ENCODE results near the gene PLA2G3. TPM values are rescaled to one million over a fixed set of nuclear protein-coding genes. Genes with fewer than 3 reads are reported as not detected.
A peak's percentile ranks its signal among the peaks of the same experiment; 100 is the strongest.

Gene PLA2G3
- total RNA-seq, 1 experiment from 2014 or later: 8.2 TPM

GRCh38 chr22:31179345-31179744, 39.0 kb upstream of the PLA2G3 start:
- Histone ChIP-seq H3K79me1 (ENCODE audit: insufficient read depth, low read depth, low read length, poor library complexity, severe bottlenecking) (peaks cover 2% of the 10 kb centered on the region), H3K23ac (ENCODE audit: insufficient read length, low read depth, low read length) (no peak overlapping the region), H4K5ac (ENCODE audit: insufficient read length, low read depth, low read length) (no peak overlapping the region), H2BK12ac (ENCODE audit: insufficient read length, low read depth, low read length) (no peak overlapping the region), H2BK20ac (ENCODE audit: low read depth, low read length, poor library complexity, severe bottlenecking) (no peak overlapping the region), H3K4me1 (ENCODE audit: insufficient read depth, low read length) (no peaks in the 10 kb centered on the region), H3K14ac (ENCODE audit: insufficient read depth, low read length) (no peak overlapping the region), H3K27ac (ENCODE audit: insufficient read length, low read depth, low read length) (no peak overlapping the region), H3K4me2 (ENCODE audit: insufficient read depth, insufficient read length, low read length) (no peak overlapping the region), H3T11ph (ENCODE audit: low read length) (no peak overlapping the region), H4K8ac (replicated peaks; ENCODE audit: insufficient read length, low read depth, low read length) (no peak overlapping the region), H2BK15ac (ENCODE audit: low read depth, low read length) (no peak overlapping the region), H3K27me3 (ENCODE audit: insufficient read depth, low read length) (no peaks in the 10 kb centered on the region), H3K79me2 (ENCODE audit: insufficient read depth, low read length) (no peaks in the 10 kb centered on the region; the same call in 1 of the 2 replicates), H3K18ac (ENCODE audit: insufficient read length, low read depth, low read length) (peak overlapping the region; percentile 25), H3K9me3 (ENCODE audit: control insufficient read depth, low read depth, low read length) (no peaks in the 10 kb centered on the region), H3K9ac (ENCODE audit: extremely low read depth, insufficient read length, low read length) (no peak overlapping the region), H3K56ac (ENCODE audit: insufficient read length, low read depth, low read length) (no peak overlapping the region), H3K4ac (ENCODE audit: low read depth, low read length) (no peak overlapping the region), H4K20me1 (ENCODE audit: control insufficient read depth, insufficient read depth, insufficient read length) (no peaks in the 10 kb centered on the region), H2AFZ (ENCODE audit: low read length) (no peak overlapping the region), H3K23me2 (ENCODE audit: insufficient read length, low read depth, low read length, poor library complexity, severe bottlenecking) (no peaks in the 10 kb centered on the region), H2AK5ac (ENCODE audit: insufficient read length, low read length) (no peak overlapping the region), H2BK5ac (ENCODE audit: insufficient read length, low read length) (no peak overlapping the region), H2BK120ac (ENCODE audit: low read depth, low read length, poor library complexity, severe bottlenecking) (no peak overlapping the region), H4K91ac (ENCODE audit: insufficient read length, low read depth, low read length) (no peak overlapping the region)
- H3K27me3 Mint-ChIP-seq (ENCODE audit: low read depth): no peaks in the 10 kb centered on the region
- no peak overlapping the region; a peak in 1 of 7 replicates for H3K27ac Mint-ChIP-seq
- H3K4me1 Mint-ChIP-seq: no peaks in the 10 kb centered on the region
- no peak overlapping the region for H3K4me3 Mint-ChIP-seq
- no peak for DNase-seq
- H3K9me3 Mint-ChIP-seq: peaks cover 5% of the 10 kb centered on the region in 2 experiments
- WGBS (ENCODE audit: extremely low coverage, insufficient read length, low lambda C conversion rate): no CpG with 5 or more reads among the region's 1 CpG
- TF ChIP-seq CTCF (conservative IDR thresholded peaks at IDR 0.05): no peak
- H3K36me3 Mint-ChIP-seq (ENCODE audit: insufficient read depth in 1 of 3, low read depth in 3 of 3): peaks cover 10 to 27% (median 10%) of the 10 kb centered on the region in 3 experiments
